Suprapubic skin (tissue), 4 donors: ENCODE measurements around the gene PHACTR1. TPM values are rescaled to one million over a fixed set of nuclear protein-coding genes. Genes with fewer than 3 reads are reported as not detected.

Experiments
- DNase-seq, 2 donors: peaks; one replicate each; pipeline ENCODE4 v3.0.0-alpha.2; 2019; ENCODE audit warnings: low spot score in 2 of 2
- H3K27ac ChIP-seq: fragments of 200-600 bp; sonication (generic); one replicate; pipeline ENCODE4 v1.5.1; 2019
- H3K27me3 ChIP-seq: fragments of 200-600 bp; sonication (generic); one replicate; pipeline ENCODE4 v1.5.1; 2019
- H3K36me3 ChIP-seq: fragments of 200-600 bp; sonication (generic); one replicate; pipeline ENCODE4 v1.5.1; 2019
- H3K4me1 ChIP-seq: fragments of 200-600 bp; sonication (generic); one replicate; pipeline ENCODE4 v1.5.1; 2019
- H3K4me3 ChIP-seq: fragments of 200-600 bp; sonication (generic); one replicate; pipeline ENCODE4 v1.5.1; 2019; ENCODE audit warnings: mild to moderate bottlenecking
- H3K9me3 ChIP-seq: fragments of 200-600 bp; sonication (generic); one replicate; pipeline ENCODE4 v1.5.1; 2019
- EP300 ChIP-seq: sonication (generic); formaldehyde crosslinking; IDR thresholded peaks from one replicate; pipeline ENCODE4 v1.6.1; 2017; ENCODE audit warnings: antibody characterized with exemption
- POLR2A ChIP-seq, 2 donors: fragments of 450-650 bp; IDR thresholded peaks; one replicate each; pipeline ENCODE4 v1.6.1; 2017; ENCODE audit warnings: antibody characterized with exemption in 2 of 2, mild to moderate bottlenecking in 2 of 2, moderate library complexity in 2 of 2
- POLR2AphosphoS5 ChIP-seq, 3 donors: sonication (generic); formaldehyde crosslinking; IDR thresholded peaks; one replicate each; pipeline ENCODE4 v1.6.1; 2017; ENCODE audit warnings: antibody characterized with exemption in 3 of 3
- WGBS: methylation state at CpG from one replicate; pipeline ENCODE4 v1.1.5; 2018; 5-methylcytosine and 5-hydroxymethylcytosine counted together
- total RNA-seq, 4 donors: library from RNA; depleted of rRNA; stranded (reverse); fragments of >200 nt; gene quantifications; one replicate each; pipeline ENCODE4 v1.1.0, GENCODE V29; 2016
- TF ChIP-seq, protein P1 (sequence below), 2 donors: fragments of 200-600 bp in 1 of 2; fragments of 450-650 bp in 1 of 2; sonication (generic) in 1 of 2; IDR thresholded peaks; one replicate each; pipeline ENCODE4 v1.5.1; 2016 to 2019; ENCODE audit warnings: antibody characterized with exemption in 2 of 2, mild to moderate bottlenecking in 1 of 2, moderate library complexity in 1 of 2

Gene PHACTR1
- total RNA-seq, 4 donors from 2014 or later, result 4.0 to 8.2 (median 6.4) TPM

DNA sequence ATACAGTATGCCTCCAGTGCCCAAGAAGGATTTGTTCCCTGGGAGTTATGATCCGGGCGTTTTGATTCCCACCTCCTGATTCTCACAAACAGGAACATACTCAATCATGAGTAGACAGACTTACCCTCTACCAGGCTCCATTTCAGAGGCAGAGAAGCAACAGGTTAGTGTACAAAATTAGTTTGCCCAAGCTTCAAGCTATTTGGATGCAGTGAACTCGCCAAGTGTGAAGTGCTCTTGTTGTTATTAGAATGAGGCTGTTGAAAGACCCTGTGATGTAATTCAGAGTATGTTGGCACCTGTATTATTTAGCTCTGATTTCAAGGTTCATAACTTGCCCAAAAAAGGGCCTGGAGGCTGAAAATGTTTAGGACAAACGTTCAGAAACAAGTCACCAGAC lies 247.0 kb downstream of the PHACTR1 start:
- WGBS, result 64% methylated on average over 4 of the region's 4 CpGs
- DNase-seq, result no peak
- H3K36me3 ChIP-seq, result no peaks in the 10 kb centered on the region
- H3K4me3 ChIP-seq, result no peak overlapping the region
- no peaks in the 10 kb centered on the region for H3K9me3 ChIP-seq
- H3K27me3 ChIP-seq, result no peaks in the 10 kb centered on the region
- H3K4me1 ChIP-seq, result peaks cover 16% of the 10 kb centered on the region
- no peak for TF ChIP-seq EP300
- TF ChIP-seq POLR2AphosphoS5 (IDR thresholded peaks at IDR 0.05), result no peak
- TF ChIP-seq POLR2A (IDR thresholded peaks at IDR 0.05), result no peak
- TF ChIP-seq, protein P1, sequence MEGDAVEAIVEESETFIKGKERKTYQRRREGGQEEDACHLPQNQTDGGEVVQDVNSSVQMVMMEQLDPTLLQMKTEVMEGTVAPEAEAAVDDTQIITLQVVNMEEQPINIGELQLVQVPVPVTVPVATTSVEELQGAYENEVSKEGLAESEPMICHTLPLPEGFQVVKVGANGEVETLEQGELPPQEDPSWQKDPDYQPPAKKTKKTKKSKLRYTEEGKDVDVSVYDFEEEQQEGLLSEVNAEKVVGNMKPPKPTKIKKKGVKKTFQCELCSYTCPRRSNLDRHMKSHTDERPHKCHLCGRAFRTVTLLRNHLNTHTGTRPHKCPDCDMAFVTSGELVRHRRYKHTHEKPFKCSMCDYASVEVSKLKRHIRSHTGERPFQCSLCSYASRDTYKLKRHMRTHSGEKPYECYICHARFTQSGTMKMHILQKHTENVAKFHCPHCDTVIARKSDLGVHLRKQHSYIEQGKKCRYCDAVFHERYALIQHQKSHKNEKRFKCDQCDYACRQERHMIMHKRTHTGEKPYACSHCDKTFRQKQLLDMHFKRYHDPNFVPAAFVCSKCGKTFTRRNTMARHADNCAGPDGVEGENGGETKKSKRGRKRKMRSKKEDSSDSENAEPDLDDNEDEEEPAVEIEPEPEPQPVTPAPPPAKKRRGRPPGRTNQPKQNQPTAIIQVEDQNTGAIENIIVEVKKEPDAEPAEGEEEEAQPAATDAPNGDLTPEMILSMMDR (IDR thresholded peaks at IDR 0.05), result no peak
- H3K27ac ChIP-seq, result no peak overlapping the region

DNA sequence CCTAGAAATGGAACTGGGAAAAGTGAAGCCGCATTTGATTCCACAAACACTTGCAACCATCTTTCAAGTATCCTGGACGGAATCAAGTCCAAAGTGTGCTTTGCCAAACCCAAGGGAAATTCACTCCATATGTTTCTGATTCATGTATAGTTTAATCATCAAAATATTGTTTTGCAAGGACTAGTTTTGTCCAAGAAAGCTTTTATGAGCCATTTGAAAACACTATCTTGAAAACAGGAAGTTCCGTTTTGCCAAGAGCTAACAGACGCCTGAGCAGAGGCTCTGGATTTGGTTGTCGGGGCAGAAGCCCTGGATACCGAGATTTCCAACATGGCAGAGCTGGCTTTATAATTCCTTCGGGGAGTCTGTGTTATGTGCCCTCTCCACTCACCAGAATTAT lies 251.1 kb downstream of the PHACTR1 start:
- no peak overlapping the region for H3K4me3 ChIP-seq
- WGBS, result 62% methylated on average over 7 of the region's 7 CpGs
- TF ChIP-seq POLR2AphosphoS5 (IDR thresholded peaks at IDR 0.05) (no peak), POLR2A (IDR thresholded peaks at IDR 0.05) (no peak), EP300 (no peak)
- TF ChIP-seq, protein P1 (IDR thresholded peaks at IDR 0.05), result no peak
- H3K36me3 ChIP-seq, result no peaks in the 10 kb centered on the region
- DNase-seq, result no peak
- no peaks in the 10 kb centered on the region for H3K9me3 ChIP-seq
- H3K27ac ChIP-seq, result no peak overlapping the region
- H3K27me3 ChIP-seq, result no peaks in the 10 kb centered on the region
- peaks cover 10% of the 10 kb centered on the region for H3K4me1 ChIP-seq

DNA sequence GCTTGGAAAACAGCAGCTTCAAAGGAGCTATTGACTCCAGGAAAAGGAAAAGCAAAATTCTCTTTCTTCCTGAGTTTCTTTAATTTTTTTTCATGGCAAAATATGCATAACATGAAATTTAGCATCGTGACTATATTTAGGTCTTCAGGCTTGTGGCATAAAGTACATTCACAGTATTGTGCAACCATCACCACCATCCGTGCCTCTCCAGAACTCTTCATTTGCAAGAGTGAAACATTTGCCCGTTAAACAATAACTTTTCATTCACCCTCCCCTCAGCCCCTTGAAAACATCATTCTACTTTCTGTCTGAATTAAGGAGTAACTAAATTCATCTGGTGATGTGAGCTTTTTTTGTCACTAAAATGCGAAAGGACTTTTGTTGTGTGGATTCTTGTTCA lies 251.7 kb downstream of the PHACTR1 start:
- no peak for DNase-seq
- no peak overlapping the region for H3K4me3 ChIP-seq
- TF ChIP-seq, protein P1 (IDR thresholded peaks at IDR 0.05), result no peak
- TF ChIP-seq POLR2A (IDR thresholded peaks at IDR 0.05), result no peak
- TF ChIP-seq POLR2AphosphoS5 (IDR thresholded peaks at IDR 0.05), result no peak
- TF ChIP-seq EP300, result no peak
- peaks cover 4% of the 10 kb centered on the region for H3K4me1 ChIP-seq
- H3K9me3 ChIP-seq, result no peaks in the 10 kb centered on the region
- H3K36me3 ChIP-seq, result no peaks in the 10 kb centered on the region
- H3K27ac ChIP-seq, result no peak overlapping the region
- H3K27me3 ChIP-seq, result no peaks in the 10 kb centered on the region
- 70% methylated on average over 4 of the region's 4 CpGs for WGBS

DNA sequence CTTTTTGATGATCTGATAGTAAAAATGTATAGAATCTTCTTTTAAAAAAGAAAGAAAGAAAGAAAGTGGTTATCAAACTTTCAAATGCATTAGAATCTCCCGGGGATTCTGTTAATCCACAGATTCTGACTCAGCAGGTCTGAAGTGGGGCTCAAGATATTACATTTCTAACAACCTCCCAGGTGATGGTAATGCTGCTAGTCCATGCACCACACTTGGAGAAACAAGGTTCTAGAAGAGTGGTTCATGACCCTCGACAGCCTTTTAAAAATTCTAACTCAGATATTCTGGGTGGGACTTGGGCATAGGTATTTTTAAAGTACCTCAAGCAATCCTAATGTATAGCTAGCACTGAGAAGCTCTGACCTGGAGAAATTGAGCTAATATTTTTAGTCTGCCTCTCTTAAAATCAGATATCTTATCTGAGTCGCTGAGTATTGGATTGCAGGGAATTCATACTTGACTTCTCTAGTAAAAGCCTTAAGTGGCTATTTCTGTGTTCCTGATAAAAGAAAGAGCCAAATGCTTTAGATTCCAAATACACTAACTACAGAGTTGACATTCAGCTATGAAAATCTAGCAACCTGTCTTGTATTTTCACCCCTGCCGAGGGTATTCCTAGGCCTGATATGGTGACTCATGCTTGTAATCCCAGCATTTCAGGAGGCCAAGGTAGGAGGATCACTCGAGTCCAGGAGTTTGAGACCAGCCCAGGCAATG lies 252.4 kb downstream of the PHACTR1 start:
- Histone ChIP-seq H3K9me3 (no peaks in the 10 kb centered on the region), H3K4me3 (no peak overlapping the region), H3K36me3 (no peaks in the 10 kb centered on the region), H3K27me3 (no peaks in the 10 kb centered on the region), H3K4me1 (no peaks in the 10 kb centered on the region), H3K27ac (no peak overlapping the region)
- TF ChIP-seq, protein P1 (IDR thresholded peaks at IDR 0.05), result no peak
- TF ChIP-seq POLR2A (IDR thresholded peaks at IDR 0.05) (no peak), POLR2AphosphoS5 (IDR thresholded peaks at IDR 0.05) (no peak), EP300 (no peak)
- 79% methylated on average over 5 of the region's 5 CpGs for WGBS
- DNase-seq, result no peak

DNA sequence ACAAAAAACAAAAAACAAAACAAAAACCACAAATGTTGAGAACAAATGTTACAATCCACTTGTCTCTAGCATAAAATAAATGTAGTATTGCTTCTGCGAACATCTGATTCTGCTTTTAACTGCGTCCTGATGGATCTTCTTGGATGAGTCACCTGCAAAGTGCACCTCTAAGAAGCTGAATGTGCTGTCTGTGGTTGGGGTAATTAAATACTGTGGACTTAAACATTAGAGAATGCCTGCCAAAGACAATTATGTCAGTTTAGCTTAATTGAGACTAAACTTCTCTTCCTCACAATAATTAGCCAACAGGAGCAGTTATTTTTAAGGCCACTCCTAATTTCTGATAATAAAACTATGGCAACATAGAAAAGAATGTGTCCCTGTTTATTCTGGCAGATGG lies 253.4 kb downstream of the PHACTR1 start:
- no peak for DNase-seq
- WGBS, result 88% methylated on average over 2 of the region's 2 CpGs
- Histone ChIP-seq H3K9me3 (no peaks in the 10 kb centered on the region), H3K4me1 (no peaks in the 10 kb centered on the region), H3K36me3 (no peaks in the 10 kb centered on the region), H3K27me3 (no peaks in the 10 kb centered on the region), H3K27ac (no peak overlapping the region), H3K4me3 (no peak overlapping the region)
- TF ChIP-seq POLR2AphosphoS5 (IDR thresholded peaks at IDR 0.05) (no peak), EP300 (no peak), POLR2A (IDR thresholded peaks at IDR 0.05) (no peak)
- TF ChIP-seq, protein P1 (IDR thresholded peaks at IDR 0.05), result no peak
